ENCODE results near the gene TAOK3. TPM values are rescaled to one million over a fixed set of nuclear protein-coding genes. Genes with fewer than 3 reads are reported as not detected.

Gene TAOK3
- total and polyA plus RNA-seq, 12 donors, result 8.4 to 29.8 (median 21.2) TPM

GRCh38 chr12:118374126-118374725 lies 1.5 kb upstream of the TAOK3 start:
- WGBS, 2 donors, result 92 to 95% methylated on average over 14 of the region's 14 CpGs
- Histone ChIP-seq H3K27ac (peak overlapping the region; percentile 91 to 100 (median 96)), H3K9me3 (no peaks in the 10 kb centered on the region), H3K4me3 (peak overlapping the region in 2 of 10 donors; percentile 86 to 96), H3K27me3 (no peaks in the 10 kb centered on the region), H3K4me1 (peaks cover 0 to 64% (median 52%) of the 10 kb centered on the region in 9 donors), H3K36me3 (peaks cover 0 to 9% (median under 1%) of the 10 kb centered on the region in 9 donors)
- no peak for DNase-seq
- TF ChIP-seq CTCF (IDR thresholded peaks at IDR 0.05), result no peak
- ATAC-seq, result no peak
- intact Hi-C loops (cut with DNase I), result loop anchor here in 7 of 10 donors (2.0 to 10.0 kb wide), 8 partner anchors 67 to 499 kb away; partner anchors contain the start of gene WSB2 (in 2 of the 7)

GRCh38 chr12:118373616-118374015 lies 909 bp upstream of the TAOK3 start:
- no peak for ATAC-seq
- DNase-seq, result no peak
- no peak for TF ChIP-seq CTCF (IDR thresholded peaks at IDR 0.05)
- peak overlapping the region; percentile 56 to 98 (median 94) for H3K4me3 ChIP-seq
- intact Hi-C loops (cut with DNase I), result loop anchor here in 7 of 10 donors (2.0 to 10.0 kb wide), 8 partner anchors 66 to 499 kb away; partner anchors contain the start of gene WSB2 (in 2 of the 7)
- peaks cover 0 to 3% (median 0%) of the 10 kb centered on the region in 9 donors for H3K36me3 ChIP-seq
- peak overlapping the region in 9 of 10 donors; percentile 88 to 100 (median 97) for H3K27ac ChIP-seq
- H3K4me1 ChIP-seq, result peaks cover 0 to 67% (median 51%) of the 10 kb centered on the region in 9 donors
- H3K9me3 ChIP-seq, result no peaks in the 10 kb centered on the region
- H3K27me3 ChIP-seq, result no peaks in the 10 kb centered on the region
- WGBS, 2 donors, result 56 to 57% methylated on average over 5 of the region's 5 CpGs

GRCh38 chr12:118371321-118372282 lies 1.1 kb downstream of the TAOK3 start:
- H3K4me1 ChIP-seq, result peaks cover 0 to 57% (median 39%) of the 10 kb centered on the region in 9 donors
- H3K27me3 ChIP-seq, result no peaks in the 10 kb centered on the region
- no peaks in the 10 kb centered on the region for H3K36me3 ChIP-seq
- intact Hi-C loops (cut with DNase I), result loop anchor here in 7 of 10 donors (5.0 to 10.0 kb wide), 7 partner anchors 64 to 497 kb away; partner anchors contain the start of gene WSB2 (in 2 of the 7)
- no peaks in the 10 kb centered on the region for H3K9me3 ChIP-seq
- DNase-seq, result peak; percentile 19 to 39
- 0 to 1% methylated on average over 47 to 60 of the region's 60 CpGs for WGBS, 2 donors
- H3K27ac ChIP-seq, result peak overlapping the region in 9 of 10 donors; percentile 78 to 100 (median 92)
- ATAC-seq, result peak in 1 of 8 donors; percentile 7
- H3K4me3 ChIP-seq, result peak overlapping the region; percentile 56 to 98 (median 94)
- no peak for TF ChIP-seq CTCF (IDR thresholded peaks at IDR 0.05)

- Histone ChIP-seq H3K27me3 (no peaks in the 10 kb centered on the region), H3K9me3 (no peaks in the 10 kb centered on the region), H3K4me1 (peaks cover 0 to 53% (median 36%) of the 10 kb centered on the region in 9 donors), H3K4me3 (peak overlapping the region in 8 of 10 donors; percentile 56 to 96 (median 94)), H3K36me3 (no peaks in the 10 kb centered on the region), H3K27ac (peak overlapping the region in 2 of 10 donors; percentile 79 to 88)
- DNase-seq (no peak), ATAC-seq (no peak)
- TF ChIP-seq CTCF (IDR thresholded peaks at IDR 0.05), result no peak
- intact Hi-C loops (cut with DNase I), result loop anchor here in 7 of 10 donors (5.0 to 10.0 kb wide), 7 partner anchors 63 to 496 kb away; partner anchors contain the start of gene WSB2 (in 2 of the 7)
- WGBS, 2 donors, result 39 to 41% methylated on average over 3 of the region's 3 CpGs
Observed at GRCh38 chr12:118370601-118371000, 2.1 kb downstream of the TAOK3 start.
